Measurements from ENCODE around the gene MOB2.

The MOB2 gene

GRCh38 chr11:1484695-1485503, 1.7 kb downstream of the MOB2 start:
- no peak for DNase-seq

DNA sequence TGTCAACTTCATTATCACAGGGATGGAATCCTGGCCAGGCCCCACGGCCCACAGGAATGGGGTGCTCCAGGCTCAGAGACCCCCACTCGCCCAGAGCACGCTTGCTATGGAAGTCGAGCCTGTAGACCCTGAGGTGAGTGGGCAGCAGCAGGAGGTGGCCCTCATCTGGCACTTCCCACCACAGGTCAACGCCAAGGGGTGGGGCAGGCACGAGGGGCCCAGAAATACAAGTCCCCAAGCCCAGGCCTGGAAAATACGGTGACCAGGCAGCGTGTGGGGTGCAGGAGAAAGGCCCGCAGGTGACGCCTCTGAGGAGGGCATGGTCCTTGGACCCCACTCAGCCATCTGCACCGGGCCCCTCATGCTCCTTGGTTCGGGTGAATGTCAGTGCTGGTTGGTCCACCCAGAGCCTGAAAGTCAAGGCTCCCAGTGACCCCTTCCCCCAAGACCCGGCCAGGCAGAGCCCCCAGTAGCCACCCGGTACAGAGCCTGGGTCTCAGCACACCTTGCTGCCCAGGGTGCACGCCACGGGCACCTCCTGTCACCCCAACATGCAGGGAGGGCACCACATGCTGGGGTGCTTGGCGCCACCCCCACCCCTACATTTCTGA, 2.4 kb downstream of the MOB2 start:
- no peak for DNase-seq

DNA sequence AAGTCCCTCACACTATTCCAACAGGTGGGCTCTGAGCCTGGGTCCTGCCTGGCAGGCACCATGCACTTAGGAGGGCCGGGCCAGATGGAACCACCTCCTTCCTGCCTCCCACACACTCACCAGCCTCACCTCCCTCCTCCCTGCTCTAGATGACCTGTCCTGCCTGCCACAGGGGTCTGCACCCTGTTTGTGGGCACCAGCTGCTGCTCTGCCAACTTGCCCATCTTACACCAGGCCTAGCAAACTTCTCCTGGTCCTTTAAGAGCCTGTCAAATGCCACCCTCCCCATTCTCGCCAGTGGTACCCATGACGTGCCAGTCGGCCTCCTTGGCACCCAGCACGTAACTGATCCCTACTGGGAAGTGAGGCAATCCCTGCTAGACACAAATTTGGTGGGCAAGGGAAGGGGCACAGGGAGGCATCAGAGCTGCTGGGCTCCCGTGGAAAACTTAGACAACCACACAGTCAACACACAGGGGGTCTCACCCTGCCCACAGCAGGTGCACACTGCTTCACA, 3.1 kb downstream of the MOB2 start:
- DNase-seq, result no peak

- no peak for DNase-seq
Observed at GRCh38 chr11:1482581-1483444, 3.8 kb downstream of the MOB2 start.

DNA sequence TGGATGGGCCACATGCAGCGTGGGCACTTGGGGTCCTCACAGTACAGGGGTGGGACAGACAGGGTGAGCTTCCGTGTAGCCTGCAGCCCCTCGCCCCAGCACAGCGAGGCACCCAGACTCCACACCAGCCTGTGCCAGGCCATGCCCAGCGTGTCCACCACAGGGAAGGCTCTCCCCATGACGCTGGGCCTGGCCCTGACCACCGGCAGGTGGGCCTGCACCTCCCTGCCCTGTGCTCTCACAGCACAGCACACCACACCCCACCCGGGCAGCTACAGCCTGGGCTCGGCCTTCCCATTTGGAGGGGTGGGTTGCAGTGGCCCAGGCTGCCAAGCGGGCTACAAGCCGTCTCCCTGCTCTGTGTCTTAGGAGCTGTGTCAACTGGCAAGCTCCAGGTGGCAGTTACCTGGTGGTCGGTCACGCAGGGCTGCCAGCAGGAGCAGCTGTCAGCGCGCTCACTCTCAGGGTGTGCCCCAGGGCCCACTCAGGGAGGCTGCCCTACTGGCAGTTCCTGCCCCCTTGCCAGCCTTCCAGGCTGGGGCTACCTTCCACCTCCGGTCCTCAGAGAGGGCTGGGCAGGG, 4.6 kb downstream of the MOB2 start:
- DNase-seq, result no peak

DNA sequence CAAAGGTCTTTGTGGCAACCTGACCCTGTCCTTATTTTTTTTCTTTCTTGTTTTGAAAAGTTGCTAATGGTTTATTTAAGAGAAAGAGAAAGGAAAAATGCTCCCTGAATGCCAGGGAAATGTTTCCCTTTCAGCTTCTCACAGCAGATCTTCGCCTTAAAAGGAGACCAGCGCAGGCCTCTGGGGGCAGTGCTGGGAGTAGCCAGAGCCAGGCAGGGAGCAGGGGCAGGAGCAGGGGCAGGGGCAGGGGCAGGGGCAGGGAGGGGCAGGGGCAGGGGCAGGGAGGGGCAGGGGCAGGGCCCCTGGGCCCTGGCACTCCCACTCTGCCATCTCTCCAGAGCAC, 5.1 kb downstream of the MOB2 start:
- no peak for DNase-seq

DNA sequence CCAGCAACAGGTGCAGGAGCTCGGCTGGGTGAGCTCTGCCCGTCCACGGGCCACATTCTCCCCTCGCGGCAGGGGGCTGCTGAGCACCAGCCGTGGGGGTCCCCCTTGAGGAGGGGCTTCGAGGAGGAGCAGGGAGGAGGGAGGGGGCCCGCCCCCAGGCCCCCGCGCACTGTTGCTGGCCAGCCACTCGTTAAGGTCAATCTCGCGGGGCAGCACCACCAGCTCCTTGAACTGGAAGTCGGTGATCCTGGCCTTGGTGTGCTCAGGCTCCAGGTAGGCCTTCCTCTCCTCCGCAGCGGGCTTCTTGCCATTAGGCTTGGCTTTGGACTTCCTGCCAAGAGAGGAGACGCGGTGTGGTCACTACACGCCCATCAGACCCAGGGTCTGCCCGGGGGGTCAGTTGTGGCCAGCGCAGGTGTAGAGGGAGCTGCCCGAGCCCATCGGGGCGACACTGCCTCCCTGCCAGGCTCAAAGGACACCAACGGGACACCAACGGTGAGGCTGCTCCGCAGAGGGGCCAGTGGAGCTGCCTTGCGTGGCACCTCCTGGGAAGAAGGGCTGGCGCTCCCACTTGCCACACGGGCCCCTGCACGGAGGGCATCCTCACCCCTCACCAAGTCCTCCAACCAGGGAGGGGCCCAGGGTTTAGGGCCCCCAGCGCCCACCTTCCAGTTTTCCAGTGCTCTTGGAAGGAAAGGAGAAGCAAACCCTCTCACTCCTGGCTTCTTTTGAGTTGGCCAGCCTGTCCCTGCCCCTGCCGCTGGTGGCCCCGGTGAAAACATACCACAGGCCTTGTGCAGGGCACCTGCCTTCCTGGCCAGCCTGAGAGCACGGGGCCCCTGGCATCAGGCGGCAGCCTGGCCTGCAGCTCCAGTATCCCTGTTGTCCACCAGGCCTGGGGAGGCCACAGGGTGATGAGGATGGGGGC, 5.8 kb downstream of the MOB2 start:
- no peak for DNase-seq

GRCh38 chr11:1480191-1480554, 6.4 kb downstream of the MOB2 start:
- no peak for DNase-seq

GRCh38 chr11:1479678-1480118, 6.9 kb downstream of the MOB2 start:
- DNase-seq, result no peak

DNA sequence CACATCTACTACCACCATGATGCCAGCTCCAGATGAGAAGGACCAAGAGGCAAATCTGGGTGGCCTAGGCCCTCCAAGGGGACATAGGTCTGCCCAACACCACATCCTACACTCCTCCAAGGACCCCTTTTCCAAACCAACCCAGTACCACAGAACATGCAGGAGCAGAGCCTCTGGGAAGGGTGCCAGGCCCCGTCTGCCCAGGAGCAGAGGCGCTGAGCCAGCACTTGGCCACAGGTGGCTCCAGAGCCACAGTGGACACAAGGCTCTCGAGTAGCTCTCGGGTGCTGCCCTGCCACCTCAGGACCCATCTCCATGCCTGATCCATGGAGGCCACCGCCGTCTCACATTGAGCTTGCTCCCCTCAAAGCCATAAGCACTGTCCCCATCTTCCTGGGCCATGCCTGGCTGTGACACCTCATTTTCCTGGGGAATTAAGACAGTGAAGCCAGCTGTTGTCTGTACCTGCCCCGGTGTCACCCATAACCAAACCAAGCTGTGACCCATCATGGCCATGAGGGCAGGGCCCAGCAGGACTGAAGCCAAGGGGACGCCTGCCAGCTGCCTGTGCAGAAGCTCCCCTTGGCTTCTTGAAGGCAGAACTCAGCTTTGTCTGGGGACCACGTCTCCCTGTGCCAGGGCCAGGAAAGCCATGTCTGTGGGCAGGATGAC, 7.4 kb downstream of the MOB2 start:
- no peak for DNase-seq

DNA sequence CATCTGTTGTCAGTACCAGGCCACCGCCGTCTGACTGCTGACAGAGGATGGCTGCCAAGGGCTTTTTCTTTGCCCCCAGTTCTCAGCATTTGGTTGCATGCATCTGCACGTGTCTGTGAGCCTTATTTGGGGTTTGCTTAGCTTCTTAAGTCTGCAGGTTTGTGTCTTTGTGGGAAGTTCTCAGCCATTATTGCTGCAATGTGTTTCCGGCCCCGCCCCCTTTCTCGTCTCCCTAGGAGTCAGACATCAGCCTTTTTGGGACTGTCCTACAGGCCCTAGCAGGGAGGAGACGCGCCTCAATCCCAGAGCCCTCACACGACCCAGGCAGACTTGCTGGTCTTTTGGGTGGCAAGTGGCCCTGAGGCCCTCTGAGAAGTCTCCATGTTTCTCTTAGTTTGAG, 8.0 kb downstream of the MOB2 start:
- DNase-seq, result no peak

DNA sequence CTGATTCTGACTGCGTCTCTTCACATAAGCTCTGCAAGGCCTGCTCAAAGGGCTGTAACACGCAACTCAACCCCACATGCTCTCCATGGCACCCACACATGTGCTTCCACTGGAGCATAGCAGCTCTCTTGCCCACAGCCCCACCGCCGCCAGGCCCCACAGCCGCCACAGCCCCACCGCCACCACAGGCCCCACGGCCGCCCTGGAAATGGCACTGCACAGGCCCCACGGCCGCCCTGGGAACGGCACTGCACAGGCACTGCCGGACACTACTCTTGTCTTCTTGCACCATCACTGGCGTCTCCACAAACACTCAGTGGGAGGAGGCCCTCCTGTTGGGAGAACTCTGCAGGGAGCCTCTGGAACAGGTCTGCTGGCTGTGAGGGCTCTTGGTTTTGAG, 8.6 kb downstream of the MOB2 start:
- no peak for DNase-seq

DNA sequence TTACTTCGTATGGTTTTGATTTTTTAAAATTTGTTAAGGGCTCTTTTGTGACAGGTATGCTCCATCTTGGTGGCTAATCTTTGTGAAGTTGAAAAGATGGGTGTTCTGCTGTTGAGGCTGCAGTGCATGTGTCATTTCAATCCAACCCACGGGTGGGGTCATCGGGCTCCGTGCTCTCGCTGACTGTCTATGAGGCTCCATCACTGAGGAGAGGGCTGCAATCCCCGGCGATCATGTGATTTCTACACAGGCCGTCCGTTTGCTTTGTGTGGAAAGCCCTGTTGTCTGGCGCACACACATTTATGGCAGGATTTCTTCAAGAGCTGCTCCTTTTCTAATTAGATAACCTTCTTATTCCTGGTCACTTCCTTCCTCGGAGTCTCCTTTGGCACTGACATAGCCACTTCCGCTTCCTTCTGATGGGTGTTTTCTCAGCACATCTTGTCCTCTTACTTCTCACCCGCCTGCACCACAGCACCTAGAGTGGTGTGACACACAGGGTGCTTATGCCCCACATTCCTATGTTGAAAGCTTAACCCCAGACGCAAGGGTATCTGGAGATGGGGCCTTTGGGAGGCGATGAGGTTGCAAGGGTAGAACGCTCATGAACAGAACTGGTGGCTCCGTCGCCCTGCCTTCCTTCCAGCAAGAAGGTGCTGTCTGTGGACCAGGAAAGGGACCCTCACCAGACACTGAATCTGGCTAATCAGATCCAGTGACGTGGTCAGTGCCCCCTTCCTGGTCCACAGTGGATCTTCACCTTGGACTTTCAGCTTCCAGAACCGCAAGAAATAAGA, 9.4 kb downstream of the MOB2 start:
- DNase-seq, result no peak

DNA sequence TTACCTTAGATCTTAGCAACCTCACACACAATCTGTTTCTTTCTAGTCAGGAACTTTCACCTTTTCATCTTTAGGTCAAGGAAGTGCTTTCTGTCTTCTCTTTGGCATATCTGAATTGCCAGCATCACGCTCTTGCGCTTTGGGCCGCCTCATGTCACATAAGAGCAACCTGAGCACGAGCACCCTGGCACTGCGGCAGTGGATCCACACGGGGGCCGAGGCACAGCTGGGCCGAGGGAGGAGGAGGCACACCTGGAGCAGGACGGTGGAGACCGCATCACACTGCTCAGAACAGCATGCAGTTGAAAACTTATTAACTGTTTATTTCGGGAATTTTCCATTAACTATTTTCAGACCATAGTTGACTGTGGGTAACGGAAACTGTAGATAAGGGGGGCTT, 10.7 kb downstream of the MOB2 start:
- DNase-seq, result no peak

- no peak for DNase-seq
Observed at GRCh38 chr11:1473786-1474185, 12.8 kb downstream of the MOB2 start.

DNA sequence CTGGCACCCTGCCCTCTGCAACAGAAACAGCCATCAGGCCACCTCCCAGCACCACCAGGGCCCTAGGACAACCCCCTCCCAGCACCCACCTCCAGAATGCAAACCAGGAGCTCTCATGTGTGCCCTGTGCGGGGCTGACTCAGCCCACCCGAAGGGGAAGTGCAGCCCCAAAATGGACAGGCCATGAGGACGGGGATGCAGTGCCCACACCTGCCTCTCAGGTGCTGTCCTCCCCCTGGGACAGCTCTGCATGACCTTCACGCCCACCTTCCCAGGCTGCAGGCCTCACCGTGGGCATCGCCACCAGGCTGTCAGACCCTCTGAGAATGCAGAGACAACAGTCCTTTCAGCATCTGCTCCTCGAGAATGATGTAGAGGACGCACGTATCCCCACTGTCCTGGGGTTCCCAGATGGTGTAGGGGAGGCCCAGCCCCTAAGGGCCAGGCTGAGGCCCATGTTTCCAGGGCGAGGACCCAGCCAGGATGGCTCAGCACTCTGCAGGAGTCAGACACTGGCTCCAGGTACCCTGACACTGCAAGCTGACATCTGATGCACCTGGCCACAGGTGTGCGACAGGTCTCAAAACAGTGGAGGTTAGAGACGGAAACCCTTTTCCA, 13.5 kb downstream of the MOB2 start:
- DNase-seq, result no peak

DNA sequence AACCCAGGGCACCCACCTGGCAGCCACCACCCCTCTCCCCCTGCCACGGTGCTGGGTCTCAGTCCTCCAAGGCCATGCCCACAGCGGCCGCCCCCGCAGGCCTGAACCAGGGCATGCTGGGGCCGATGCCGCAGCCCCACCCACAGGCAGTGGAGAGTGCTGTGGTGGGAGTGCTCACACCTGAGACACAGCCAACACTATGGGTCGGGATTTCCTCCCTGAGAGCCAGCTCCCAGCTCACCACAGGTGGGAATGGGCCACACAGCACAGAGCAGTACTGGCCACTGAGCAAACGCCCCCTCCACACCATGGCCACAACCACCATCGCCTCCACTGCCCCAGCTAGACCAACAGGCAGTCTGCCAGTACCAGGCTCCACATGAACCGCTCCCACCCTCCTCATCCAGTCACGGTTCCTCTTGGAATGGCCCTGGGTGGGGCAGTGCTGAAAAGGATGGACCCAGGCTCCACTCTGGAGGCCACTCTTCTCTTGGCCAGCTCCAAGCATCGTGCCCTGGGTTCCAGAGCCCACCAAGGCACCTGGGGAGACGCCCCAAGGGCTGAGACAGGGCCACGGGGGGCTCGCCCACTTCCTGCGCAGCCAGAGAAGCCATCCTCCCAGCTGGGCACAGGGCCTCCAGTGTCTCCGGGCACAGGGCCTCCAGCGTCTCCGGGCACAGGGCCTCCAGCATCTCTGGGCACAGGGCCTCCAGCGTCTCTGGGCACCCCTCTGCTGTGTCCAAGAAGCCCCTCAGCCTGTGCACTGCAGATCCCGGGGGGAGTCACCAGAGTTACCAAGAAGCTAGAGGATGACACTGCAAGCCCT, 14.2 kb downstream of the MOB2 start:
- DNase-seq, result no peak

- no peak for DNase-seq
Observed at GRCh38 chr11:1471736-1472135, 14.8 kb downstream of the MOB2 start.

Data from CD4-positive, alpha-beta T cell treated with Interleukin-4 for 4 hours (primary cell).